Neuronal stem cell (in vitro differentiated cells): Measurements from ENCODE around the gene GALNT17.

ENCODE experiments used
- DNase-seq: peaks from one replicate; pipeline ENCODE4 v3.0.0-alpha.2; 2013; ENCODE audit warnings: low spot score
- H2AFZ ChIP-seq: one replicate; pipeline ENCODE4 v1.6.1; 2013; ENCODE audit warnings: mild to moderate bottlenecking, low read length, inconsistent platforms
- H2AK5ac ChIP-seq: 2 replicates; pipeline ENCODE4 v1.6.1; 2013; ENCODE audit warnings: low read depth, mild to moderate bottlenecking, inconsistent platforms, low read length, moderate library complexity, mixed read lengths
- H2BK120ac ChIP-seq: 2 replicates; pipeline ENCODE4 v1.6.1; 2013; ENCODE audit warnings: low read depth, mild to moderate bottlenecking, inconsistent platforms, low read length, moderate library complexity, mixed read lengths
- H2BK12ac ChIP-seq: one replicate; pipeline ENCODE4 v1.6.1; 2013; ENCODE audit warnings: low read length, inconsistent platforms
- H2BK15ac ChIP-seq: 2 replicates; pipeline ENCODE4 v1.6.1; 2013; ENCODE audit warnings: mild to moderate bottlenecking, low read length, inconsistent platforms, mixed read lengths
- H2BK5ac ChIP-seq: one replicate; pipeline ENCODE4 v1.6.1; 2013; ENCODE audit warnings: inconsistent platforms, mild to moderate bottlenecking, low read length, moderate library complexity
- H3K14ac ChIP-seq: one replicate; pipeline ENCODE4 v1.6.1; 2013; ENCODE audit warnings: low read length, inconsistent platforms
- H3K18ac ChIP-seq: 2 replicates; pipeline ENCODE4 v1.6.1; 2013; ENCODE audit warnings: low read length, inconsistent platforms
- H3K23ac ChIP-seq: 2 replicates; pipeline ENCODE4 v1.6.1; 2013; ENCODE audit warnings: low read depth, mild to moderate bottlenecking, mixed read lengths, low read length, inconsistent platforms; ENCODE audit not compliant: poor library complexity
- H3K27ac ChIP-seq: replicated peaks from 3 replicates; pipeline ENCODE4 v1.5.1; 2013; ENCODE audit warnings: low read length, inconsistent platforms
- H3K27me3 ChIP-seq, 3 experiments: 2 replicates each; pipeline ENCODE4 v1.6.1; 2013; ENCODE audit warnings: low read length in 3 of 3, mild to moderate bottlenecking in 2 of 3, inconsistent platforms in 1 of 3, low read depth in 1 of 3, mixed read lengths in 1 of 3, moderate library complexity in 1 of 3; ENCODE audit not compliant: control insufficient read depth in 3 of 3, insufficient read depth in 3 of 3
- H3K36me3 ChIP-seq, 2 donors: replicated peaks in 1 of 2; 2 replicates each; pipeline ENCODE4 v1.6.1; 2013; ENCODE audit warnings: low read length in 2 of 2; ENCODE audit not compliant: control insufficient read depth in 2 of 2, insufficient read depth in 2 of 2
- H3K4ac ChIP-seq: 2 replicates; pipeline ENCODE4 v1.6.1; 2013; ENCODE audit warnings: inconsistent platforms, mild to moderate bottlenecking, low read length, moderate library complexity
- H3K4me1 ChIP-seq, 2 donors: 1 replicate in 1 of 2; 2 replicates in 1 of 2; pipeline ENCODE4 v1.6.1; 2013; ENCODE audit warnings: low read length in 2 of 2, low read depth in 1 of 2; ENCODE audit not compliant: control insufficient read depth in 2 of 2, insufficient read depth in 1 of 2
- H3K4me2 ChIP-seq: one replicate; pipeline ENCODE4 v1.6.1; 2013; ENCODE audit warnings: mild to moderate bottlenecking, low read length, inconsistent platforms; ENCODE audit not compliant: insufficient read depth, poor library complexity, severe bottlenecking
- H3K4me3 ChIP-seq, 2 donors: 2 replicates each; pipeline ENCODE4 v1.5.1; 2013; ENCODE audit warnings: low read length in 2 of 2, mild to moderate bottlenecking in 2 of 2, inconsistent platforms in 1 of 2, moderate library complexity in 1 of 2
- H3K79me1 ChIP-seq: one replicate; pipeline ENCODE4 v1.6.1; 2013; ENCODE audit warnings: low read depth, mild to moderate bottlenecking, inconsistent platforms, low read length, moderate library complexity
- H3K9ac ChIP-seq: one replicate; pipeline ENCODE4 v1.6.1; 2013; ENCODE audit warnings: mild to moderate bottlenecking, low read depth, low read length, inconsistent platforms; ENCODE audit not compliant: poor library complexity
- H3K9me3 ChIP-seq, 2 donors: replicated peaks in 1 of 2; 2 replicates each; pipeline versions ENCODE3 to v1.6.1; 2013; ENCODE audit warnings: low read length in 2 of 2, mild to moderate bottlenecking in 2 of 2, inconsistent platforms in 1 of 2, low read depth in 1 of 2, mixed read lengths in 1 of 2, moderate library complexity in 1 of 2; ENCODE audit not compliant: control insufficient read depth in 2 of 2, insufficient read depth in 1 of 2
- H4K8ac ChIP-seq: one replicate; pipeline ENCODE4 v1.6.1; 2013; ENCODE audit warnings: low read depth, mild to moderate bottlenecking, inconsistent platforms, low read length, moderate library complexity
- H4K91ac ChIP-seq: one replicate; pipeline ENCODE4 v1.6.1; 2013; ENCODE audit warnings: low read length, low read depth, mild to moderate bottlenecking, inconsistent platforms; ENCODE audit not compliant: poor library complexity
- WGBS, 2 donors: extraction: QIAGEN DNeasy Blood & Tissue Kit; methylation state at CpG; one replicate each; pipeline ENCODE4 v1.1.7; 2013; ENCODE audit warnings: missing lambda C conversion rate in 2 of 2, mixed read lengths in 1 of 2; ENCODE audit not compliant: insufficient read length in 2 of 2, insufficient replicate concordance in 1 of 2; ENCODE audit errors: extremely low coverage in 2 of 2; 5-methylcytosine and 5-hydroxymethylcytosine counted together

Gene GALNT17

DNA sequence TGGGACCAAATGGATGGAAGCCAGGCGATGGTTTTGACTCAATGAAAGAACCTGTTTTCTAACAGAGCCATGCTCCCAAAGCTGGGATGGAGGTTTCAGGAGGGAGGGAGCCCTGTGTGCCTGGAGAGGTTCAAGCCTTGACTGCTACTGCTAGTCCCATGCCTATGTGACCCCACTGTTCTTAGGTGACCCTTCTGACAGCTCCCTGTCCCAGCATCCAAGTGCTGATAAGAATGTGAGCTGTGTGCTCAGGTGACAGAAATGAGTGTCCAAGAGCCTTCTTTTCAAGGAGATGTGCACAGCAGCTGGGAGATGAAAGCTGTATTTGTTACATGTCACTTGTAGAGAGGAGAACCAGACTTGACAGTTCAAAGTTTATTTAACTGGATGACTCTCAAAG is 595.4 kb downstream of the GALNT17 start:
- Histone ChIP-seq H3K23ac (no peak overlapping the region), H3K9me3 (peaks cover 0 to 11% of the 10 kb centered on the region in 2 donors), H3K27ac (no peak overlapping the region), H2BK15ac (no peak overlapping the region), H3K27me3 (no peaks in the 10 kb centered on the region), H4K91ac (no peak overlapping the region), H3K36me3 (no peaks in the 10 kb centered on the region), H4K8ac (no peak overlapping the region), H2AK5ac (no peak overlapping the region), H2BK12ac (no peak overlapping the region), H3K4me3 (no peak overlapping the region), H3K4me2 (no peak overlapping the region), H3K14ac (no peak overlapping the region), H3K4me1 (peaks cover 0 to 1% of the 10 kb centered on the region in 2 donors), H3K9ac (no peak overlapping the region), H3K18ac (no peak overlapping the region), H2BK120ac (no peak overlapping the region), H3K4ac (no peak overlapping the region), H2BK5ac (no peak overlapping the region), H3K79me1 (no peaks in the 10 kb centered on the region), H2AFZ (no peak overlapping the region)
- DNase-seq: no peak
- no CpG with 5 or more reads among the region's 1 CpG for WGBS, 2 donors

DNA sequence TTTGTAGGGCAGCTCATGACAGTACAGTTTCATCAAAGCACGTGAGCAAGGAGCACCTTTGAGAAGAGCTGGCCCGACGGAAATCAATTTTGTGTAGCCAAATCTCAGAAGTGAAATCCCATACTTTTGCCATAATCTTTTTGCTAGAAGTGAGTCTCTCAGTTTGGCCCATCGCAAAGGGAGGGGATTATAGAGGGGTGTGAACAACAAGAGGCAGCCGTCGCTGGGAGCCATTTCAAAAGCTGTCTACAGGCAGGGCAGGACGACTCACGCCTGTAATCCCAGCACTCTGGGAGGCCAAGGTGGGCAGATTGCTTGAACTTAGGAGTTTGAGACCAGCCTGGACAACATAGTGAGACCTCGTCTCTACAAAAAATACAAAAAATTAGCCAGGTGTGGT is 599.8 kb downstream of the GALNT17 start:
- no peak overlapping the region for H3K4ac ChIP-seq
- no peak overlapping the region for H3K27ac ChIP-seq
- H4K91ac ChIP-seq: no peak overlapping the region
- H3K4me2 ChIP-seq: no peak overlapping the region
- peak overlapping the region; percentile 54 for H2BK15ac ChIP-seq
- WGBS, 2 donors: no CpG with 5 or more reads among the region's 9 CpGs
- H4K8ac ChIP-seq: no peak overlapping the region
- no peak overlapping the region for H2AK5ac ChIP-seq
- H3K4me3 ChIP-seq: no peak overlapping the region
- no peak overlapping the region for H2BK5ac ChIP-seq
- H2AFZ ChIP-seq: no peak overlapping the region
- no peaks in the 10 kb centered on the region for H3K27me3 ChIP-seq
- no peaks in the 10 kb centered on the region for H3K79me1 ChIP-seq
- H3K9me3 ChIP-seq: peaks cover 0 to 11% of the 10 kb centered on the region in 2 donors
- no peak overlapping the region for H2BK120ac ChIP-seq
- no peak overlapping the region for H2BK12ac ChIP-seq
- peaks cover 2 to 4% of the 10 kb centered on the region in 2 donors for H3K4me1 ChIP-seq
- no peak overlapping the region for H3K14ac ChIP-seq
- no peak overlapping the region for H3K18ac ChIP-seq
- DNase-seq: no peak
- H3K23ac ChIP-seq: no peak overlapping the region
- H3K36me3 ChIP-seq: no peaks in the 10 kb centered on the region
- no peak overlapping the region for H3K9ac ChIP-seq

DNA sequence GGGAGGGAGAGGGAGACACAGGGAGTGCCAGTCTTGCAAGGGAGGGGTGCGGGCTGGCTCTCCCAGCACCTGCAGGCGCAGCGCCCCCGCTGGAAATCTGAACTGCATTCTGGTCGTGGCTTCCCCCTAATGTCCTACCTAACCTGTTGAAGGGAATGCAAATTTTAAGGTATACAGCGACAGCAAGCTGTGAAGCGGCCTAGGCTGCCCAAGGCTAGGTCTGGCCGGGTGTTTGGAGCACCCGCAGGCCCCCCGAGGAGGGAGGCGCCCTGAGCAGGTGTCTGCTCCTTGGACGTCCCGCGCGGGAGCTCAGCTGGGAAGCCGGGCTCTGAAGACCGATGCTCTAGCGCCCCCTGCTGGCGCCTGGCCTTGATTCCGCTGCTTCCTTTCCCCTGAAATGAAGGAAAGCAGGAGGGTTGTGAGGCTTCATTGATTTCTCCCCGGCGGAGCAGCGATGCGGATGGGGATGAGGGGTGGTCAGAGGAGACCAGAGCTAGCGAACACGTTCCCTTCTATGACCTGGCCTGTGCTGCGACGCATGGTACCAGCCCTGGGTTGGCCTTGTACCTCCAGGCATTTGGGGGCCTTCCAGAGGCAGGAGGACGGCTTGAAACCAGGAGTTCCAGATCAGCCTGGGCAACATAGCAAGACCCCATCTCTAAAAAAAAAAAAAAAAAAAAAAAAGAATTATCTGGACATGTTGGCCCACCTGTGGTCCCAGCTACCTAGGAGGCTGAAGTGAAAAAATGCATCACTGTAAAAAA is 601.3 kb downstream of the GALNT17 start:
- H3K9me3 ChIP-seq: peaks cover 0 to 11% of the 10 kb centered on the region in 2 donors

DNA sequence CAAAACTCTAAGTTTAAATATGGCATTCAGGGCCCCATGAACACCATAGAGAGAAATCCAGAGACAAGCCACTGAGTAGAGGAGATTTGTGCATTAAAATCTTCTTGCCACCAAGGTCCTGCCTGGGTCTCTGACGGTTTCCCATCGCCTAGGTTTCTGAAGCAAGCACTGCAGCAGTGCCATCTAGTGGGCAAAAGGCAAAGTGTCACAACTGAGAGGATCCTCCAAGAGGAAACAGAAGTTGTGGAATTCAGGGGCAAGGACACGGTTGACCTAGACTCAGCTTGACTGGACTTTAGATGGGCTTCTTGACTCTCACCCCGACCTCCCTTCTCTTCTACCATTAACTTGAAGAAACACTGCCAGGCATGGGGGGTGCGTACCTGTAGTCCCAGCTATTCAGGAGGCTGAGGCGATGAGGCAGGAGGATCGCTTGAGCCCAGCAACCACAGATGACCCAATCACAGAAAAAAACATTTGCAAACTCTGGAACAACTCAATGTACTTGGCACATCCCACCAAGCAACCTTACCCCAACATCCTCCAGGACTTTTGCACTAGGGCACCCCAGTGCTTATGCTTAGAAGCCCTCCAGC is 604.1 kb downstream of the GALNT17 start:
- no peak overlapping the region for H3K9ac ChIP-seq
- DNase-seq: peak; percentile 82
- H2AK5ac ChIP-seq: no peak overlapping the region
- no peak overlapping the region for H2BK15ac ChIP-seq
- no peak overlapping the region for H3K23ac ChIP-seq
- H2BK120ac ChIP-seq: no peak overlapping the region
- H4K91ac ChIP-seq: no peak overlapping the region
- H3K4ac ChIP-seq: no peak overlapping the region
- H3K27ac ChIP-seq: no peak overlapping the region
- H3K4me1 ChIP-seq: peaks cover 8 to 15% of the 10 kb centered on the region in 2 donors
- peak overlapping the region; percentile 39 for H2AFZ ChIP-seq
- no peak overlapping the region for H3K14ac ChIP-seq
- H3K9me3 ChIP-seq: peaks cover 0 to 7% of the 10 kb centered on the region in 2 donors
- H3K18ac ChIP-seq: no peak overlapping the region
- no peak overlapping the region for H2BK5ac ChIP-seq
- H3K27me3 ChIP-seq: no peaks in the 10 kb centered on the region
- no peak overlapping the region for H2BK12ac ChIP-seq
- no CpG with 5 or more reads among the region's 7 CpGs for WGBS, 2 donors
- no peaks in the 10 kb centered on the region for H3K79me1 ChIP-seq
- H4K8ac ChIP-seq: no peak overlapping the region
- H3K4me2 ChIP-seq: no peak overlapping the region
- no peak overlapping the region for H3K4me3 ChIP-seq
- H3K36me3 ChIP-seq: no peaks in the 10 kb centered on the region

More for the DNA sequence above, 601.3 kb downstream of the GALNT17 start:
- DNase-seq: peak; percentile 89
- Histone ChIP-seq H2AFZ (peak overlapping the region; percentile 97), H2BK5ac (no peak overlapping the region), H4K8ac (no peak overlapping the region), H3K14ac (no peak overlapping the region), H3K18ac (peak overlapping the region; percentile 96), H3K9ac (peak overlapping the region; percentile 56), H2BK12ac (peak overlapping the region; percentile 80), H3K27me3 (no peaks in the 10 kb centered on the region), H2BK120ac (no peak overlapping the region), H3K4ac (no peak overlapping the region), H3K27ac (no peak overlapping the region), H2AK5ac (no peak overlapping the region), H2BK15ac (no peak overlapping the region), H3K4me3 (peak overlapping the region; percentile 32 to 35), H3K4me2 (peak overlapping the region; percentile 85), H4K91ac (no peak overlapping the region), H3K4me1 (peaks cover 2 to 4% of the 10 kb centered on the region in 2 donors), H3K79me1 (no peaks in the 10 kb centered on the region), H3K36me3 (no peaks in the 10 kb centered on the region), H3K23ac (no peak overlapping the region)
- no CpG with 5 or more reads among the region's 29 CpGs for WGBS, 2 donors
